ENCODE measurements around the gene CBX6.
"Not testable (repeated sequence)": the region's sequence is repeated elsewhere in the genome, so short reads cannot be mapped to it uniquely, and the experiment has no call there.

CBX6 gene

DNA sequence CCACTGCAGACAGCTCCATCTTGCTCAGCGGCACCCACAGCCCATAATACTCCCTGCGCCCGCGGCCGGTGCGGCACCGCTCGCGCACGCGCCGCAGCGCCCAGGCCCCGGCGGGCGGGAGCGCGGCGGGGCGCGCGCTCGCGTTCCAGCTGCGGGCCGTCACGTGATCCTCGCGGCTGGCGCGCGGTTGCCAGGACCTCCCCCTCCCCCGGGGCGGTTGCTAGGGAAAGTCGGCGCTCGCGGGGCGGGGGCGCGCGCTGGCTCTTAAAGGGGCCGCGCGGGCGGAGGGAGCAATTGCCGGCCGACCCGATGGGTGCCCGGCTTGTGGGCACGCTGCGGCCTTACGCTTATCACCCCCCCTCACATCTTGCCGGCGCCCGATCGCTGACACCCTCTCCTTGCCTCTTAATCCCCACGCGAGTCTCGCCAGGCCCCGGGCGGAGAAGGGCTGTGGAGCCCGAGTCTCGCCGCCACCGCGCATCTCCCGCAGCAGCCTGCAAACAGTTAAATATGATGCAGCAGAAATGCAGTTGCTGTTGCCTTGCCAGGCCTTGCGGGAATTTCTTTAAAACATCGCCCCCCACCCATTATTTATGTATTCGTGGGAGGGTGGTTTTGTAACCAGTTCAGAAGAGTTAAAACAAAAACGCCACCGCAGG lies at the start of gene CBX6:
CBX6 (minus strand) TSS at position 45 of the 659 bp plus-strand sequence; CDS start at position 19, 26 bp downstream.
- peak in 55 of 56 donors; percentile 34 to 97 (median 88) for DNase-seq

- no peak for DNase-seq
Observed at GRCh38 chr22:38921806-38922205, 49.8 kb upstream of the CBX6 start.

DNA sequence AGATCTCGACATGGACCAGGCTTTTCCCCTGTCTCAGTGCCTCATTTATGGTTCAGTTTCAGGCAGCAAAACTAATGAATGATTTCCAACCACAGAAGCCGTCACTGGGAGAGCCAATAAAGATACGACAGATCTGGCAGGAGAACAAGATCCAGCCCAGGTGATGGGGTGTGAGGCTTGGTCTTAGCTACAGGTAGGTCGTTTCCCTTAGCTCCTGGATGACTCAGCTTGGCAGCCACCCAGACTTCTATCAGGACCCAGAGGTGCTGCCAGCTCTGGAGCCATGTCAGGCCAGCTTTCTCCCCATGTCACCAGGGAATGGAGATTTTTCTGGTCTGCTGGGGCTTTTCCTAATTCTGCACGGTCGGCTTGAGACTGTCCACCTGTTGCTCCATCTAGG lies 49.1 kb upstream of the CBX6 start:
- no peak for DNase-seq

DNA sequence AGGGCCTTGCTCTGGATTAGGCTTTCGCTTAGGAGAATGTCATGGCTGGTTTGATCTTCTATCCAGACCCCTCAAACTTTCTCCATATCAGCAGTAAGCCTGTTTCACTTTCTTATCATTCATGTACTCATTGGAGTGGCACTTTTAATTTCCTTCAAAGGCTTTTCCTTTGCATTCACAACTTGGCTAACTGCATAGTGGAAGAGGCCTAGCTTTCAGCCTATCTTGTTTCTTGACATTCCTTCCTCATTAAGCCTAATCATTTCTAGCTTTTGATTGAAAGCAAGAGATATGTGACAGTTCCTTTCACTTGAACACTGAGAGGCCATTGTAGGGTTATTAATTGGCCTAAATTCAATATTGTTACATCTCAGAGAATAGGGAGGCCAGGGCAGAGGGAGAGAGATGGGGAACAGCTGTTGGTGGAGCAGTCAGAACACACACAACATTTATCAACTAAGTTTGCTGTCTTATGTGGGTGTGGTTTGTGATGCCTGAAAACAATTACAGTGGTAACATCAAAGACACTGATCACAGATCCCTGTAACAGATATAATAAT lies 47.7 kb upstream of the CBX6 start:
- no peak for DNase-seq

GRCh38 chr22:38911434-38911833 lies 39.4 kb upstream of the CBX6 start:
- no peak for DNase-seq

DNA sequence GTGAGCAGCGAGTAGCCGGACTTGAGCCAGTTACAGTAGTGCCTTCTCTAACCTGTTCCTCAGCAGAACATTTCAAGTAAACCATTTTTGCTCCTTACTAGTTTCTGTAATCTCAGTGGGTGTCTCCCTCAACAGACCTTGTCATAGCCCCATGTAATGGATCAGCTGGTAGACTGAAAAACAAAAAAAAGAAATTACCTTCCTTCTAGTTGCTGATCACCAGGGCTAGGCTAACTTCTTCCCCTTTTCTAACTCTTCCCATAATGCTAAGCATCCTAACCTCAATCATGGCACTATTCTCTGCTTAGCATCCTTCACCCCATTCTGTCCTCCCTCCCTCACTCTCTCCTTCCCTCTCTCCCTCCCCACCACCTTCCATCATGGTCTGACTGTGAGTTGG lies 35.8 kb upstream of the CBX6 start:
- no peak for DNase-seq

DNA sequence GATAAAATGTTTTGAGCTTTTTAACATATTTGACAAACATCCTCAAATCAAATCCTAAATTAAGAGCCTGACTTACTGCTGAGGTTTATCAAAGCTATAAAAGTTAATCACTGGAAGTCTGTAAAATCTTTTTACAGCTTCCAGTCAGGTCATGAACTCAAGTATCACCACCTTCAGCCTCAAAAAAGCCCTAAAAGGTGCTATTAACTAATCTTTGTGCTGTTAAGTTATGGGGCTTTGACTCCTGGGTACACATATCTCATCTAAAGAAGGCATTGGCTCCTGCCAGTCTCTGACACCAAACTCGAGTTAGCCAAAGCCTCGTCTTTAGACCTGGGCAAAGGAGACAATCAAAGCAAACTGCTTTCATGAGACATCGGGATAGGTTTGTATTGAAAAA lies 34.0 kb upstream of the CBX6 start:
- no peak for DNase-seq

- not testable (repeated sequence) for DNase-seq
Observed at GRCh38 chr22:38904052-38904617, 32.1 kb upstream of the CBX6 start.

- DNase-seq, result no peak
Observed at GRCh38 chr22:38901111-38901641, 29.2 kb upstream of the CBX6 start.

- no peak for DNase-seq
Observed at GRCh38 chr22:38900677-38901076, 28.7 kb upstream of the CBX6 start.

DNA sequence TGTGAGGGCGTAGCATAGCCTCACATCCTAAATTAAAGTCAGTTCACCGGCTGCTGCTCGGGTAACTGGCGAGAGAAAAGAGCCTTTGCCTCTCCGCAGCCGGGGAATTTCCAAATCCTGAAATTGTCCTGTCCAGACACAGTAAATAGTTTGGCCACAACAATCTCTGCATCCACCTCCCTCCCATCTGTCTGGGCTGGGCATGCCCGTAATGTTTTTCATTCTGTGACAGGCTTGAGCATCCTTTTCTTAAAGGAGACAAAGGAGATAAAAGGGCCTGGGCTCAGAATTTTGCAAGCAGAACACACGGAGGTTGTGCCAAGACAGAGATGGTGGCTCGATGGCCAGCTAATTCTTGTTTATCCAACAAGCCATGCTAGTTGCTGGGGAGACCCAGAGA lies 19.2 kb upstream of the CBX6 start:
- no peak for DNase-seq

GRCh38 chr22:38890377-38890776 lies 18.4 kb upstream of the CBX6 start:
- no peak for DNase-seq

GRCh38 chr22:38886333-38886732 lies 14.3 kb upstream of the CBX6 start:
- DNase-seq, result no peak

- DNase-seq, result no peak
Observed at GRCh38 chr22:38882972-38883622, 11.1 kb upstream of the CBX6 start.

DNA sequence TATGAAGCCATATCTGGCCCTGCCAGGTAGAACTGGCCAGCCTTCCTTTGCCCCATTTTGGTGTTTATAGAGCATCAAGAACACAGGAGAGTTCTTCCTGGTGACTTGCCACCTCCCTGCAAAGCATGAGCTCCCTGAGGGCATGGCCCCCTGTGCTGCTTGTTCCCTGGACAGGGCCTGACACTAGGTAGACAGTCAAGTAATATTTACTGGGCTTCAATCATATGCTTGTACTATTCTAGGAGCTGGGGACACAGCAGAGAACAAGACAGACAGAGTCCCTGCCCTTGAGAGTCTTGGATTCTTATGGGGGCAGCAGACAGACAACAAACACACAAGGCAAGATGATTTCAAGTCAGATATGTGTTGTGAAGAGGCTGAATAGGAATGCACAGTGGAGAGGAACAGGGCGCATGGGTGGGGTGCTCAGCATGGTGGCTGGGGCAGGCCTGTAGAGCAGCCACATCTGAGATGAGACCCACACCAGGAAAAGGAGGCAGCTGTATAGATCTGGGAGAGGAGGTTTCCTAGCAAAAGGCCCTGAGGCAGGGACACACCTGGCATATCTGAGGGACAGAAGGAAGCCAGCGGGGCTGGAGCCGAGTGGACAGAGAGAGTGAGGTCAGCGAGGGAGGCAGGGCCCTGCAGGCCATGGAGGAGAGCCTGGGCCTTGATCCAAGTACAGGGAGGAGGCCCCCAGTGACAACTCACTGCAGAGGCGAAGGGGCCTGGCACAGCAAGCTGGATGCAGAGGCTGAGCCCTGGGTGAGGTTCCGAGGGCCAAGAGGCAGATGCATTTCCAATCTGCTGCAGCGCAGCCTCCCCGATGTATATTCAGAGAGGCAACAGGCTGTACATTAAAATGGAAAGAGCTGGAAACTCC lies 10.2 kb upstream of the CBX6 start:
- peak in 6 of 56 donors; percentile 34 to 73 (median 38) for DNase-seq

DNA sequence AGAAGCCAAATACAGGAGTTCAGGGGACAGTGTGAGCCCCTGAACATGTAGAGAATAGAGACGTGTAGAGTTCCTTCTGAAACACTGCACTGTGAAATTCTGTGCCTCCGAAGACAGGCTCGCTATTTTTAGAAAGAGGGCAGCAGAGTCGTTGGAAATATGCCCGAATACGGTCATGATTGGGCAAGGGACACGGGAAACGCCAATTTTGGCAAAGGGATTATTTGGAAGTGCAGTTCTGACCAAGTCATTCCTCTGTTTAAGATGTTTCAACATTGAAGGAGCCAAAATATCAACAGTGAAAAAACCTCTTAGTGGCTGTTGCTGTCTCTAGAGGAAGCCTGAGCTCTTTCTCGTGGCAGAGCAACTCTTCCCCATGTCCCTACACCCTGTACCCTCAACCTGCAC lies 9.5 kb upstream of the CBX6 start:
- DNase-seq, result peak in 5 of 56 donors; percentile 19 to 57 (median 42)

DNA sequence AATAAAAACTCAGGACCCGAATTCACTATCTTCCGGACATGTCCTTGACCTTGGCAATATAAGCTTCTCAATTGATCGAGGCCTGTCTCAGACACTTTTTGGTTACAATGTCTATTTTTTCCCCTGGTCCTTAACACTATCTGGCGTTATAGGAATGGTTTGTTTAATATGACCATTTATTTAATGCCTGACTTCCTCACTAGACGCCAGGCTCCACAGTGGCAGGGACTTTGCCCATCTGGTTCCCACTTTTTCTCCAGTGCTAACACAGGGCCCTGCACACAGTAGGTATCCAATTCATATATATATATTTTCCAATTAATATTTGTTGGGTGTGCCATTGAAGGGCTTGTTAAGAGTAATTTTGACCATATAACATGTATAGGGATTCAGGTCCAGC lies 7.9 kb upstream of the CBX6 start:
- no peak for DNase-seq

DNA sequence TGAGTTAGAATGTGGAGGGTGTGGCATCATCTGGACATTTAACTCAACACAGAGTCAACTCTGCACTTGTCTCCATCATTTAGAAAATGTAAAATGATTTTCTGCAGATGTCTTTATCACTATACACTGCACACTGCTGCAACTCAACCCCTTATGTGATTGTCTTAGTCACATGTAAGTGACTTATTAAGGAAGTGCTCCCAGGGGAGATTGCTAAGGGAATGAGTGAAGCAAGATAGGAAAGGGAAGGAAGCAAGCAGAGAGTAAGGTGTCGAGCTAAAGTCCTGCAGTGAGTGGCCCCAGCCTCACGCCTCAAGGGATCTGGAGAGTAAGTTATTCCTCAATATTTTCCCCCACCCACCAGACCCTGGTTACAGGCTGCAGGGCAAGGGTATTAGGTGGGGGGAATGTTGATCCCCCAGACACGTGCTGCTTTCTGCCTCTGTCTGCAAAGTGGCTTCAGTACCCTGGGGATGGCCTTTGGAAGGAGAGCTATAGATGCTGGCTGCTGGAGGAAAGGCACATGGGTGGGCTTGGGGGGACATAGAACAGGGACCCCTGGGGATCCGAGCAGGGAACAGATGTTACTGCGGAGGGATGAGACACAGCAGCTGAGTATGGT lies 7.2 kb upstream of the CBX6 start:
- DNase-seq, result no peak

DNA sequence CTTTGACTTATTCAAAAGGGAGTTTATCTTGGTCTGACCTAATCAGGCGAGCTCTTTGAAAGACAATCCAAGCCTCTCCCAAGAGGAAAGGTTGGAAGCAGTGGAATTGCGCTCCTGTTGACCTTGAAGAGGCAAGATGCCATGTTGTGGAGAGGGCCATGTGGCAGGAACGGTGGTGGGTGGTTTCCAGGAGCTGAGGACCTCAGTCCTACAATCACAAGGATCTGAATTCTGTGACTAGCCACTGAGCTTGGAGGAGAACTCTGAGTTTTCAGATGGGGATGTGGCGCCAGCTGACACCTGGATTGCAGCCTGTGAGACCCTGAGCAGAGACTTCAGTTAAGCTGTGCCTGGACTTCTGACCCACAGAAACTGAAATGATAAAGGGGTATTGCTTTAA lies 6.0 kb upstream of the CBX6 start:
- DNase-seq, result no peak

DNA sequence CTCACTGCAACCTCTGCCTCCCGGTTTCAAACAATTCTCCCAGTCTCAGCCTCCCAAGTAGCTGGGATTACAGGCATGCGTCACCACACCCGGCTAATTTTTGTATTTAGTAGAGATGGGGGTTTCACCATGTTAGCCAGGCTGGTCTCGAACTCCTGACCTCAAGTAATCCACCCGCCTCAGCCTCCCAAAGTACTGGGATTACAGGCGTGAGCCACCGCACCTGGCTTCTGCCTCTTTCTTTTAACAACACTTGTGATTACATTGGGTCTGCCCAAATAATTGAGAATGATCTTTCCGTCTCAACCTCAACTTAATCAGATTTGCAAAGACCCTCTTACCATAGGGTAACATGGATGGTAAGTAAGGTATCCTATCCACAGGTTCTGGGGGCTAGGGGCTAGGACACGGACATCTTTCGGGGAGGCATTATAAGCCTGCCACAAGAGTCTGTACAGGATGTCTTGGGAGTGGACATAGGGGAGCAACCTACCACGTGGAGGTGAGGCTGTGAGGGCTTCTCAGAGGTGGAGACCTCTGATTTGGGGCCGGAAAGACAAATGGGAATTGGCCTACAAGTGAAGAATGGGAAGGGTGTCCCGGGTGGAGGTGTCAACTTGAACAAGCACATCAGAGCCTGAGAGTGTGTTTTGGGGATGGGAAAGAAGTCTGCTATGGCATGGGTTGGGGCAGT lies 2.7 kb upstream of the CBX6 start:
- no peak for DNase-seq

Data from amygdala (tissue), 56 donors.